Activated T-cell treated with anti-CD3 and anti-CD28 coated beads, Interleukin-2, amount 50 U/mL, for 1 hour (primary cell): Measurements from ENCODE around the gene GPR150.
"Not testable (repeated sequence)": the region's sequence is repeated elsewhere in the genome, so short reads cannot be mapped to it uniquely, and the experiment has no call there.

ENCODE experiments used
- DNase-seq: peaks from one replicate; pipeline ENCODE4 v3.0.0-alpha.2; 2020

The GPR150 gene

GRCh38 chr5:95626701-95627100, 6.8 kb downstream of the GPR150 start:
- no peak for DNase-seq

GRCh38 chr5:95627971-95628810, 8.3 kb downstream of the GPR150 start:
- DNase-seq = no peak

GRCh38 chr5:95628933-95629332, 9.0 kb downstream of the GPR150 start:
- DNase-seq = no peak

GRCh38 chr5:95630394-95630917, 10.6 kb downstream of the GPR150 start:
- DNase-seq = no peak

GRCh38 chr5:95631255-95631958, 11.5 kb downstream of the GPR150 start:
- no peak for DNase-seq

- peak; percentile 56 for DNase-seq
These were observed 12.2 kb downstream of the GPR150 start for GRCh38 chr5:95631991-95632675.

- DNase-seq = not testable (repeated sequence)
These were observed 13.1 kb downstream of the GPR150 start for GRCh38 chr5:95632942-95633341.

GRCh38 chr5:95633671-95634070, 13.8 kb downstream of the GPR150 start:
- no peak for DNase-seq

GRCh38 chr5:95634081-95634480, 14.2 kb downstream of the GPR150 start:
- no peak for DNase-seq

- DNase-seq = no peak
These were observed 18.7 kb downstream of the GPR150 start for GRCh38 chr5:95638632-95639031.

GRCh38 chr5:95641741-95642220, 21.9 kb downstream of the GPR150 start:
- DNase-seq = no peak

GRCh38 chr5:95643152-95643551, 23.3 kb downstream of the GPR150 start:
- DNase-seq = no peak

GRCh38 chr5:95644351-95645042, 24.6 kb downstream of the GPR150 start:
- DNase-seq = peak; percentile 41

GRCh38 chr5:95646226-95646568, 26.3 kb downstream of the GPR150 start:
- DNase-seq = not testable (repeated sequence)

GRCh38 chr5:95646569-95647431, 26.9 kb downstream of the GPR150 start, which contains the start of gene RFESD:
Gene RFESD (plus strand): TSS chr5:95646777. CDS start chr5:95652272, 5,495 bp downstream.
- DNase-seq = peak; percentile 91

GRCh38 chr5:95647886-95648860, 28.3 kb downstream of the GPR150 start:
- no peak for DNase-seq

- DNase-seq = no peak
These were observed 29.4 kb downstream of the GPR150 start for GRCh38 chr5:95649274-95649673.

GRCh38 chr5:95649842-95650620, 30.1 kb downstream of the GPR150 start:
- DNase-seq = no peak

- DNase-seq = no peak
These were observed 33.0 kb downstream of the GPR150 start for GRCh38 chr5:95652849-95653248.
